Hematopoietic multipotent progenitor cell treated with erythropoietin and hydrocortisone succinate and interleukin-3 and kit ligand, for 4 days (in vitro differentiated cells): Measurements from ENCODE around the gene RAD51B.
"Not testable (repeated sequence)": the region's sequence is repeated elsewhere in the genome, so short reads cannot be mapped to it uniquely, and the experiment has no call there.

Experiments
- DNase-seq: peaks from one replicate; pipeline ENCODE4 v3.0.0-alpha.2; 2015

RAD51B gene

DNA sequence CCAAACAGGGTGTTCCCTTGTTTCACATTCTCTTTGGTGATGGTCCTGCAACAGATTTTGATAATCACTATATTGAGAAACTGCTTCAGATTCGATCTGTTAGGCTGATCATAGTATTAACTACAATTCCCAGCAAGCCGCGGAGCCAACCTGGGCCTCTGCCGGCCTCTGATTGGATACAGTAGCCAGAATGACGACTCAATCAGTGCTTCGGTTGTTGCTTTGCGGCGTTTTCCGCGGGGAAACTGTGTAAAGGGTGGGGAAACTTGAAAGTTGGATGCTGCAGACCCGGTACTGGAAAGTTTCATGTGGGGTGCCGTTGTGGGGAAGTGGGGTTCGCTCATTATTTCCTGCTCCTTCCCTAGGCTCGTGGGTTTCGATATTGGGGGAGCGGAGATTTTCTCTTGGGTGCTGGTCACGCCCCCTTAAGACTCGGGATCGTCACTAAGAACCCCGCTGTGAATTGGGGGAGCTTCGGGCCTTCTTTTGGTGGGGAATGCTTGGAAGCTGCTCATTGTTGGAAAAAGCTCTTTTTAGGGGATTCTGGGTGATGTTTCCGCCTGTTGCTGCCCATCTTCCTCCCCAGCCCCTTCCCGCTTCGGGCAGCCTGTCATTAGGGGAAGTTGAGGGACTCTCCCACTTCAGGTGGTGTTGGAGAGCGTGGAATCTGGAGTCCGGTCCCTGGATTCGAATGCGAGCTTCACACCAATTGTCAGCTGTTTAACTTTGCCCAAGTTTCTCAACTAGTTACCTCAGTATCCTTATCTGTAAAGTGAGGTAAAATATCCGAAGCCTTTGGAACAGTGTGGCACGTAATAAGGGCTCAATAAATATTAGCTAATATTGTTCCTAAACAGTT is at the start of gene RAD51B:
Gene RAD51B, plus strand, starts transcription at position 217 of the 859 bp plus-strand sequence.
- DNase-seq: peak; percentile 95

DNA sequence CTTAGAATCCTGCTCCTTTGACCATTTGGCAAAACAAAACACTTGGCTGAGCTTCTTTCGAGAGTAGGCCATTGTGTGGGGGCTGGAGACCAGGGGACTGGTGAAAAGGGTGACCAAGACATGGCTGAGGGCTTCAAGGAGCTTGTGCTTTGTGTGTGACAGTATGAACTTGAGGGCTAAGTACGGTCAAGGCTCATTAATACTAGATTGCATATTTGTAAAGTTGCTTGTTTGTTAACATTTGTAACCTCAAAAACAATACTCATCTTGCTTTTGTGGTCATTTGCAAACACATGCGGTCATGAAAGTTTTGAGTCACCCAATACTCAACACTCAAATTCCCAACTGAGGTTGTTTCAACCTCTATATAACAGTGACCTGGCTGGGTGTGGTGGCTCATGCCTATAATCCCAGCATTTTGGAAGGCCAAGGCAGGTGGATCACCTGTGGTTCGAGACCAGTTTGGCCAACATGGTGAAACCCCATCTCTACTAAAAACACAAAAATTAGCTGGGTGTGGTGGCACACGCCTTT is 45.7 kb upstream of the RAD51B start:
- no peak for DNase-seq

DNA sequence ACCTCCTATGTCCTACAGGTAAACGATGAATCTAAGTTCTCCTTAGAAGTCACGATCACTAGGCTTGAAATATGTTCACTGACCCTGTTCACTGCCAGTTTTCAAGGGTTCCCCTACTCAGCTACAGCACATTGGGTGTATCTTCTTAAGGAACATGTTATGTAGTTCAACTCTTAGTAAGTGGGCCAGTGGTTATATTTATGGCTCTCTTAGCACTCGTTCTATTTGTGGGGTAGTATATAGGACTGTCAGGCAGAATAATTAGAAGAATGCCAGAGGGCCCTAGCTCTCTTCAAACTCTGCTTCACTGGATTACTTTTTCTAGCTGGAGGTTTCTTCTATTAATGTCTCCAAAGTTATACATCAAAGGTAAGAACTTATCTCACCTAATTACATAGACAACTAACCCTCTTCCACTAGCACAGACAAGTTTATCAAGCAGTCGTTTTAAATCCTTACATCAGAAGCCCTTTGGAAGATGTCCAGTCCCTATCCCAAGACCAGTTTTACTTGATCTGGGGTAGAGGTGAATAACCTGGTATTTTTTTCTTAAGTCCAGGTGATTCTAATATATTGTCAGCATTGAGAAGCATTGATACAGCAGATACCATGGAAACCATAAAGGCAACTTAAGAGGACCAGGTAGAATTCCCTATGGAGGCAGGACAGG is 42.8 kb upstream of the RAD51B start:
- no peak for DNase-seq

DNA sequence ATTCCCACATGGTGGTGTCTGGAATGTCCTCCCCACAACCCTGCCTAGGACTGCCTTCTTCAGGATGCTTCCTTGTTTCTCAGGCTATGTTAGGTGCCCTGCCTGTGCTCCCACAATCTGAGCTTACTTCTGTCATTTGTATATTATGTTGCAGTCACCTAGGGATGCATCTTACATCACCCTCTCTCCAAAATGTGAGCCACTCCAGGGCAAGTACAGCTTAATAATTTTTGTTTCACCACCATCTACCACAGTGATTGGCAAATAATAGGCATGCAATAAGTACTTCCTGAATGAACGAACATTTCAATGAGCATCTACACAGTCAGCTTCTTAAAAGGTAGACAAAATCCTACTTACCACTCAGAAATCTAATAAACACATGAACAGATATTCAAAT is 40.8 kb upstream of the RAD51B start:
- peak; percentile 17 for DNase-seq

DNA sequence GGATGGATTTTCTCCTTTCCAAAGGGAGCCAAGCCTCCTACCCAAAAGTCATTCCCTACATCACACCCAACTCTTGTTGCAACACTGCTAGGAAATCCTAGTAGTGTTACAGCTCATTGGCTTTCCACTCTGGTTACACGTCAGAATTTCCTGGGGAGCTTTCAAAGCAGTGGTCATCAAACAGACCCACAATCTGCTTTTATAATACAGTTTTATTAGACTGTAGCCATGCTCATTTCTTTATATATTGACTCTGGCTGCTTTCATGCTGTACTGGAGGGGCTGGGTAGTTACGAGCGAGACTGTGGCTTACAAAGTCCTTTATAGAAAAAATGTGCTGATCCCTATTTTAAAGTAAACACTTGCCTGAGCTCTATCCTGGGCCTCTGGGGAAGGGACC is 37.5 kb upstream of the RAD51B start:
- no peak for DNase-seq

DNA sequence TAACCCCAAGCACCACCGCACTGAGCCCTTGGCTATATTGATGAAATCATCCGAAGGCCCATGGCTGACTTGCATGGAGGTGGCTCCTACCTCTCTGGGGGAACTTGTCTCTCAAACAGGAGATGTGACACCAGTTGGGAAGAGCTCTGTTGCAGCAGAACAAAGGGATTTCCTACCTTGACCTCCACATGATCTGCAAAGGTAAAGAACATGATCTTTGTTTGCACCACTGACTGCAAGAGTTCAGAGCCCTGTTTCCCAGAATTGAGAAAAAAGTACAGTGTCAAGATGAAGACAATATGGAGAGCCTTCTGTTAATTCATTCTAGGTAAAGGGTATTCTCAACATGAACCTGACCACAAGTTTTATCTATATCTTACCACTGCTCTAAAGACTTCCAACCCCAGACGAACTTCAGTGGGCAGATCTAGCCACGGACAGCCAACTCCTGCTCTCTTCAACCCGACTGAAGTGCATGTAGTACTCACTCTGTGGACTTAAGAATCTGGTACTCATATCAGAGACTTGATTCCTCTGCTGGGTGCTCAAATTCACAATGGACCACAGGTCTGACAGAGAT is 35.2 kb upstream of the RAD51B start:
- DNase-seq: peak; percentile 75

DNA sequence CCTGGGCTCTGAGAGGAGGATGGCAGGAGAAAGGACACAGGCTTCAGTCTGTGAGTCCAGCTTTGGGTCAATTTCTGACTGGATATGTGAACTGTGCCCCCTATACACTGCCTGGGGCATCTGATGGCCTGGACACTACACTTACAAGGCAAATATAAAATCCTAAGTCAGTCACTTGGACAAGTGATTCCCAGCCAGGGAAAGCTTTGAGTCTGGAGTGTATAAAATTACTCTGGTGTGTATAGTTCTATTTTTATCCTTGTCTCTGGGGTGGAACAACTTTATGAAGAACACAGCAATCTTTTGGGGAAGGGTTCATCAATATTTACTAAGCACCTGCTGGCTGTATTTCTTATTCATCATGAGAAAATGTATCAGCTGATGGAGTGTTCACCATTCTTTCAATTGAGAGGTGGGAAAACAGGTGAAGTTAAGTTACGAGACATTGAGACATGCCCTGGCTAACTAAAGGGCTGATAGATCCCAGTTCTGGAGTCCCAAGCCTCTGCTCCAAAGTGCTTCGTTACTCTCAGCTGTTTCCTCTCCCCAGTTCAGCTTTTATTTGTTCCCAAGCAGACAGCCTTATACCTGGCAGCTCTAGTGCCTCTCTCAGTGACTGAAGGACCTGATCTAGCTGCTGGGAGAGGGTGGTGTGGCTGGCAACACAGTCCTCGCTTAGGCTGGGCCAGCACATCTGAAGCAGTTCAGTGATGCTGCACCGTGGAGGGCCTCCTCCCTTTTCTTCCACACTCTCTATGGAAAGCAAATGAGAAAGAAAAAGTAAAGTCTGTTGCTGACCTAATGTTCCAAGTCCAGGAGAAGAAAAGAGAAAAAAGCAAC is 34.1 kb upstream of the RAD51B start:
- no peak for DNase-seq

DNA sequence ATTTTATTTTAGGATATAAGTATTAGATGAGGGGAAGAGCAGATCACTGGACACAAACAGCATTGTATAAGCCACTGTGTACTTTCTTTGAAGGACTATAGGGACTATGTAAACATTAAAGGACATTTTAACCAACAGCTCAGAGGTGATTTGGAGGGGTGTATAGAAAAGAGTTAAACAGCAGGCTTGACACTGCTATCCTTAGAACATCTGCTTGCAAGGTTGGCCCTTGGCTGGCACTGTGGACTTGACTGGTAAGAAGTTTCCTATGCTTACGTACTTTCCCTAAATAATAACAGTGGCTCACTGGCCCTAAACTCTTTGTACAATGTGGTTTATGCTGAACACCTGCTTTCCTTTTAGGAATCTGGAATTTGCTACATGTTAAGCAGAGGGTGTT is 31.9 kb upstream of the RAD51B start:
- DNase-seq: no peak

DNA sequence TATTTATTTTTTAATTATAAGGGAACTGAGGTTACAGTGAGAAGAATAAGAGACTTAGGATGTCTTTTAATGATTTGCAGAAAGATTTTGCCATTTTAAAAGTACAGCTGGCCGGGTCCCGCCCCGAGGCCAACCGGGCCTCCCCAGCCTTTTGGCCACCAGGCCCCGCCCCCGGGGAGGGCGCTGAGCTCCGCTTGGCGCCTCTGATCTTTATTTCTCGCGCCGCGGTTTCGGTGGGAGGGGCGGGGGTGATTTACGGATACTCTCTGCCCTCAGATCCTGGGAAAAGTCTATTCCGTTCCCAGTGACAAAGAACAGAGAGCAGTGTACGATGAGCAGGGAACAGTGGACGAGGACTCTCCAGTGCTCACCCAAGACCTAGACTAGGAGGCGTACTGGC is 20.8 kb upstream of the RAD51B start:
- no peak for DNase-seq

DNA sequence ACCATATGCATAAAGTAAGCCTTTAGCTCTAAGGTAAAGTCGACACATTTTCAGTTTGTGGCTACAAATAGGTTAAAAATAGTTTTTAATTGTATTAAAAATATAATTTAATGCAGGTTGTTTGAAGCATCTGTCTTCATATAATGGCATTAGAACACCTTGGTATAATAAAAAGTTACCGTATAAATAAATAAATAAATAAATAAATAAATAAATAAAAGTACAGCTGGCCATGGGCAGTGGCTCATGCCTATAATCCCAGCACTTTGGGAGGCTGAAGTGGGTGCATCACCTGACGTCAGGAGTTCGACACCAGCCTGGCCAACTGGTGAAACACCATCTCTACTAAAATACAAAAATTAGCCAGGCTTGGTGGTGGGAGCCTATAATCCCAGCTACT is 18.8 kb upstream of the RAD51B start:
- DNase-seq: no peak

DNA sequence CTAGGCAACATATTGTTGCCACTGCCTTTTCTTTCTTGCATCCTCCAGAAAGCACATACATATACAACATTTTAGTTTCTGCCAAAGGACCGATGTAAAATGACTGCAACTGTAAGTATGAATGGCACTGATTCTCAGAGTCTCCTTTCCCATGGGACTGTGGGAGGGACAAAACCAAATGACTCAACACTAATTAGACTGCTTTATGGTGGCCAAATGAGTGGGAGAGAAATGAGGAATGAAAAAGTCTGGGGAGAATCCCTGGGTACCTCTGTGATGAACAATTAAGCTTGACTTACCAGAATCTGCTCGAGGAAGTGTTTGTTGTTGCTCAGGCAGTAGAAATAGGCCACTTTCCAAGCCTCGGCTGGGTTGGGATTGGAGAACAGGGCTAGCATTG is 13.3 kb upstream of the RAD51B start:
- no peak for DNase-seq

DNA sequence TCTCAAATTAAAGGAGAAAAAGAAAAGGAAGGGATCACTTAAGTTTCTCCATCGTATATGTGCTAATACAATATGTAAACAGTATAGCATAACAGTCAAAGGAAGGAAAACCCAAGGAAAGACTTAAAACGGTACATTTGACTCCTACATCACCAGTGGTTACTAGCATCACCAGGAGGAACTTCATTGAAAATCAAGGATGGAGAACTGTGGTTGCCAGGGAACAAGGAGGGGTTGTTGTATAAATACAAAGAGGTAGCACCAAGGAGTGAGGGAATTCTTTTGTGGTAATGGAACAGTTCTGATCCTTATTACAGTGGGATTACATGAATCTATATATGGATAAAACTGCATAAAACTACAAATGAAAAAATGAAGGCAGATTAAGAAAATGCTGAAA is 4.8 kb upstream of the RAD51B start:
- DNase-seq: no peak

DNA sequence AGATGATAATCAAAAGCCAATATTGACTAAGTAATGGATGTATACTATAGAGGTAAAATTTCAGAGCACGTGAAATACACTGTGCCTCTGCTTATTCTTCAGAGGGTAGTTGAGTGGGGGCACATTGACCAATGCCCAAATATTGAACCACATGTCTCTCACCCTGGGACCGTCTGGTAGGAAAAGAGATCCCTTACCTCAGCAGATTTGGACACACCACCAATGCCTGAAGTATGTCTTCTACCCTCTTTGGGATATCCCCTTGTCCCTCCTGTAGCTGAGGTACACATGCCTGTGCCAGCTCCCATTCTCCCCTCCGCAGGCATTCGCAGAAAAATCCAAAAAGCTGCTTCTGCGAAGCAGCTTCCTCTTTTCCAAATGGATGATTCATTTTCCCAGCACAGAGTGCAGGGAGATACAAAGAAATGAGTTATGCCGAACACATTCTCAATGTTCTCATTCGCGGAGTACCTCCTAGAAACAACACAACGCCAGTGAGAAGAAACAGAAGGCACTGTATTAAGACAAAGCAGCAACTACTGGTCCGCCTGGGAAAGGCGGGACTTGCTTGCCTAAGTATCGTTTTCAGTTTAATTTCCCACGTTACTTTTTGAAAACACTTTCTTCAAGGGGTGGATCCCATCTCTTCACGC is 3.9 kb upstream of the RAD51B start:
- peak; percentile 39 for DNase-seq

DNA sequence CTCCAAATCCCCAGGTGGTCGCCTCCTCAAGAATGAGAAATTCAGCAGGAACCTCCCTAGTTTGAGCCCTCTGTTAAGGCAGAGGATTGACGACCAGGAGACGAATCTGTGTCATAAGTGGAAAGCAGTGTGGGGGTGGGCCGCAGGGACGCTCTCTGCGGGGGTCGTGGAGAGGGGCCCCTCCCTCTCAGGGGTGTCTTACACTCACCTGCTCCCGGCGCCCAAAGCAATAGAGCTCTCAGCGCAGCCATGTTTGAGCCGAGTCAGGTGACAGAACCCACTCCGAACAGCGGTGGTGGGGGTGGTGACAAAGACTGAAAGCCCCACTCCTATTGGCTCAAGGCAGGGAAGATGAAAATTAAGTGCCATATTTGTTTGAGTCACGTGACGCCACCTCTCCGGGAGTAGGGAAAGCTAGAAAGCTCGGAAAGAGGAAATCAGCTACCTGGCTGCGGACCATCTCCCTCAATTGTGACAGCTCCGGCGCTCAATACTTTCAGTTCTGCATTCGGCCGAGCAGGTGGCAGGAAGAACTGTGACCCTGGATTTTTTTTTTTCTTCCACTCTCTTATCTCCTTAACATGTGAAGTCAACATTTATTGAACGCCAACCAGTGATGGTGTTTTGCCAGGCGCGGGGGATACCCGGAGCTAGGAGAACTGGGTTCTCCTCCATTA is 3.1 kb upstream of the RAD51B start, which contains the start of gene ZFYVE26:
Gene ZFYVE26, minus strand, starts transcription at position 265 of the 677 bp plus-strand sequence. CDS start 627 bp downstream, outside the sequence.
- peak; percentile 98 for DNase-seq

DNA sequence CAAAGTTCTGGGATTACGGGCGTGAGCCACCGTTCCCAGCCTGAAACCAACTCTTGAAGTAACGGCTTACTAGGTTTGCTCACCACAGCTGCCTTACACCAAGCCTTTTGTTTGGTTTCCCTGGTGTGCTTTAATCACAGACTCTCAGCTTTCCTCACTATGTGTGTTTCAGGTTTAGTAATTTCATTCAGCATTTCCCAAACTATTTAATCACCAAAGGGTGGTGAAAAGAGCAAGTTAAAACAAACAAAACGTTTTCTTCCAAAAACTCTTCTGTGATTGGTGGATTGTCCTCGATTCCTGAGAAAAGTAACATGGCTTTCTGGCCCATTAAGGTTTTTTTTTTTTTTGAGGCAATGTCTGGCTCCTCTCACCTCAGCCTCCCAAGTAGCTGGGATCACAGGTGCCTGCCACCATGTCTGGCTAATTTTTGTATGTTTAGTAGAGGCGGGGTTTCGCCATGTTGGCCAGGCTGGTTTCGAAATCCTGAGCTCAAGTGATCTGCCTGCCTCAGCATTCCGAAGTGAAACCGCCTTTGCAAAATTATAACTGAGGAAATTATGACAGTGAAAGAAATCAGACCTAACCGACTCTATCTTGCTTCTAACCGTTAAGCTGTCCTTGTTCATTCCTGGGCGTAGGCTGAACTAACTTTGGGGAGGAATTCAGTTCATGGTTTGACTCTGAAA is 1.7 kb upstream of the RAD51B start:
- DNase-seq: no peak

DNA sequence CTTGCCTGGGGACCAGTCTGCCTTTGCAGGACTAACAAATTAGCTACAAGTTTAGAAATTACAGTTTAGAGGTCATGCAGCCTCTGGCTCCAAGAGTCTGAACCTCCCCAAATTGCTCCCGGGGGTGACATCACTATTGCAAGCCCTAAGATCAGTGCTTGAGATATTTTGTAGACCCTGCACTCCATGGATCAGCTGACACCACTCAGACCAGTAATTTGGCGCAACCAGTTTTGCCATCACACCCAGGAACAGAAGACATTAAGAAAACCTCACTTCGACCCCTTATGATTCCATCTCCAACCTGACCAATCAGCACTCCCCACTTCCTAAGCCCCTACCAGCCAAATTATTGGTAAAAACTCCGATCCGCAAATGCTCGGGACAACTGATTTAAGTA is 1.1 kb upstream of the RAD51B start:
- not testable (repeated sequence) for DNase-seq

DNA sequence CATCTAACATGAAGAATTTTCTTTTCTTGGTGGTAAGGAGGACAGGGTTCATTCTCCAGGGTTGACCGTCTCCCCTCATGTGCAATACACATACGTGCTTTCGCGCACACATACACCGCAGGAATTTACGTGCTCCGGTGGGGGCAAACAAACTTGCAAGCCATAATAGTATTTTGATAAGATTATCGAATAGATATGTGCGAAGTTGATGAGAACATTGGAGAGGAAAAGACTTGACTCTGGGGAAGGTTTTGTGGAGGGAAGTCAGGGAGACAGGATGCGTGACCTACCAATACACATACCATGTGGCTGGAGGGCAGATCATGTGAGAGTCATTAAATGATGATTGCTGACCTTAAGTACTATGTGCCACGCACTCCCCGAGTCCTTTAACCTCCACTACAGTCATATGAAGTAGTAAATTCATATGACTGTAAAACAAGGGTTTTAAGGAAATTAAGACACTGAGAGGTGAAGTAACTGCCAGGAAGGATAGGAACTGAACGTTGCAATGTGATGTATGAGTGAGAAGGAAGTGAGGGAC is 921 bp downstream of the RAD51B start:
- DNase-seq: peak; percentile 59

DNA sequence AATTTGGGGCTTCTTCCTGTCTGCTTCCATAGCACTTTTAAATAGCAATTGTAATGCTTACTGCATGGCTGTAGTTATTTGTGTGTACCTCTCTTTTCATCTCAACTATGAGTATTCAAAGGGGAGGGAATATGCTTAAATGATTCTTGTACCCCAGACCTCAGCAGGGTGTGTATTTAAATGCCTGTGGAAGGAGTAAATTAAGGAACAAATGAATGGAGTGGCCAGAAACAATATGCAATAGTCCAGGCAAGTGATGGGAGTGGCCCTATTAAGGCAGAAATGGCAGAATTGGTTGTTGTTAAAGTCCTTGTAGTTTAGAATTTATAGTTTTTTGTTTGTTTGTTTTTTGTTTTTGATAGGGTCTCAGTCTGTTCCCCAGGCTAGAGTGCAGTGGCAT is 1.5 kb downstream of the RAD51B start:
- DNase-seq: peak; percentile 4

DNA sequence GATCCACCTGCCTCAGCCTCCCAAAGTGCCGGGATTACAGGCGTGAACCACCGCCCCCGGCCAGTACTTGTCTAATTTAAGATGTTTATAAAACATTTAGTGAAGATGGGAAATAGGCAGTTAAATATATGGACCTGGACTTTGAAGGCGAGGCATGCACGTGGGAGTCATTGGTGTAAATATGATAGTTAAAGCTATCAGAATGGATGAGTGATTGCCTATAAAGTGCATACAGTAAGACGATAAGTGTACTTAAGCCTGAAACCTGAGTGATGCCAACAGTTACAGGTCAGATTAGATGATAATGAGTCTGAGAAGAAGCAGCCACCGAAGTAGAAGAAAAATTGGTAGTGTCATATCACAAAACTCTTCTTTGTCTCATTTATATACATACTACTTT is 11.5 kb downstream of the RAD51B start:
- no peak for DNase-seq

DNA sequence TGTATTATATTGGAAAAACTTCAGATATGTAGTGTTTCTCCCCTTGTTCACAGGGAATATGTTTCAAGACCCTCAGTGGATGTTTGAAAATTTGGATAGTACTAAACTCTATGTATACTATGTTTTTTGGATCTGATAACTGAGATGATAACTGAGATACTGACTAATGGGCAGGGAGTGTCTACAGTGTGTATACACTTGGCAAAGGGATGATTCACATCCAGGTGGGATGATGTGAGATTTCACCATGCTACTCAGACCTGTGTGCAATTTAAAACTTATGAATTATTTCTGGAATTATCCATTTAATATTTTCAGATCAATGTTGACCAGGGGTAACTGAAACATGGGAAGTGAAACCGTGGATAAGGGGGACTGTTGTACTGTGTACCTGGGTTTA is 13.8 kb downstream of the RAD51B start:
- no peak for DNase-seq

DNA sequence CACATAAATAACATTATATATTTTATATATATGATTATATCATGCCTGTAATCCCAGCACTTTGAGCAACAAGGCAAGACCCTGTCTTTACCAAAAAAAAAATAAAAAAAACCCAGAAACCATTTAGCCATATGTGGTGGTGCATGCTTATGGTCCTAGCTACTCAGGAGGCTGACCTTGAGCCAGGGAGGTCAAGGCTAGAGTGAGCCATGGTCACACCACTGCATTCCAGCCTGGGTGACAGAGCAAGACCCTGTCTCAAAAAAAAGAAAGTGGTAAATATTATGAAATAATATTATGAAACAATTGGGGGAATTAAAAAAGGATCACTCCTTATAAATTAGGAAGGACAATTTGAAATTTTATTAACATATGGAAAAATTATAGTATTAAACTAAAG is 16.0 kb downstream of the RAD51B start:
- no peak for DNase-seq
